Measurements from ENCODE around the gene ARPIN. TPM values are rescaled to one million over a fixed set of nuclear protein-coding genes. Genes with fewer than 3 reads are reported as not detected.

ARPIN gene
- total and polyA plus RNA-seq, 9 of the 15 experiments (the other 6 are each of a cell fraction or from before 2014, with no cell fraction given) = not detected

- TF ChIP-seq ZNF23 (CRISPR knock-in tag; IDR thresholded peaks at IDR 0.05) = no peak
- no peak for TF ChIP-seq RERE (CRISPR knock-in tag; IDR thresholded peaks at IDR 0.05; ENCODE audit: borderline replicate concordance)
- TF ChIP-seq EZH2 (IDR thresholded peaks at IDR 0.05; ENCODE audit: borderline replicate concordance, low read depth, low read length) = no peak
- peak; percentile 53; the same call in 1 of the 2 replicates for TF ChIP-seq FOXM1 (IDR thresholded peaks at IDR 0.05; ENCODE audit: low read depth)
- peak; percentile 95 for TF ChIP-seq FOXM1 (CRISPR knock-in tag; IDR thresholded peaks at IDR 0.05; ENCODE audit: low read depth)
- TF ChIP-seq, protein P1, sequence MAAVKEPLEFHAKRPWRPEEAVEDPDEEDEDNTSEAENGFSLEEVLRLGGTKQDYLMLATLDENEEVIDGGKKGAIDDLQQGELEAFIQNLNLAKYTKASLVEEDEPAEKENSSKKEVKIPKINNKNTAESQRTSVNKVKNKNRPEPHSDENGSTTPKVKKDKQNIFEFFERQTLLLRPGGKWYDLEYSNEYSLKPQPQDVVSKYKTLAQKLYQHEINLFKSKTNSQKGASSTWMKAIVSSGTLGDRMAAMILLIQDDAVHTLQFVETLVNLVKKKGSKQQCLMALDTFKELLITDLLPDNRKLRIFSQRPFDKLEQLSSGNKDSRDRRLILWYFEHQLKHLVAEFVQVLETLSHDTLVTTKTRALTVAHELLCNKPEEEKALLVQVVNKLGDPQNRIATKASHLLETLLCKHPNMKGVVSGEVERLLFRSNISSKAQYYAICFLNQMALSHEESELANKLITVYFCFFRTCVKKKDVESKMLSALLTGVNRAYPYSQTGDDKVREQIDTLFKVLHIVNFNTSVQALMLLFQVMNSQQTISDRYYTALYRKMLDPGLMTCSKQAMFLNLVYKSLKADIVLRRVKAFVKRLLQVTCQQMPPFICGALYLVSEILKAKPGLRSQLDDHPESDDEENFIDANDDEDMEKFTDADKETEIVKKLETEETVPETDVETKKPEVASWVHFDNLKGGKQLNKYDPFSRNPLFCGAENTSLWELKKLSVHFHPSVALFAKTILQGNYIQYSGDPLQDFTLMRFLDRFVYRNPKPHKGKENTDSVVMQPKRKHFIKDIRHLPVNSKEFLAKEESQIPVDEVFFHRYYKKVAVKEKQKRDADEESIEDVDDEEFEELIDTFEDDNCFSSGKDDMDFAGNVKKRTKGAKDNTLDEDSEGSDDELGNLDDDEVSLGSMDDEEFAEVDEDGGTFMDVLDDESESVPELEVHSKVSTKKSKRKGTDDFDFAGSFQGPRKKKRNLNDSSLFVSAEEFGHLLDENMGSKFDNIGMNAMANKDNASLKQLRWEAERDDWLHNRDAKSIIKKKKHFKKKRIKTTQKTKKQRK (IDR thresholded peaks at IDR 0.05; ENCODE audit: borderline replicate concordance, low read depth, low read length) = no peak
- TF ChIP-seq NR1H2 (CRISPR knock-in tag; IDR thresholded peaks at IDR 0.05) = 0 out of 2 replicates have a peak, but pooled peaks have one; percentile 78
- TF ChIP-seq NR2C2 (CRISPR knock-in tag; IDR thresholded peaks at IDR 0.05) = peak; percentile 94
- TF ChIP-seq NR2C2 (tag; IDR thresholded peaks at IDR 0.05) = peak; percentile 97
- no peak for TF ChIP-seq ZNF79 (CRISPR knock-in tag; IDR thresholded peaks at IDR 0.05; ENCODE audit: low read depth)
These were observed 18.9 kb downstream of the ARPIN start, which contains the start of gene AP3S2 (continued) for GRCh38 chr15:89893696-89894447.
